Mesendoderm (in vitro differentiated cells): ENCODE results near the gene ALB.

Experiments used
- DNase-seq: peaks from one replicate; pipeline ENCODE4 v3.0.0; 2013
- H2AK5ac ChIP-seq: 2 replicates; pipeline ENCODE4 v1.6.1; 2013; ENCODE audit warnings: low read length, inconsistent platforms
- H2BK120ac ChIP-seq: 2 replicates; pipeline ENCODE4 v1.6.1; 2013; ENCODE audit warnings: low read depth, mild to moderate bottlenecking, low read length, moderate library complexity, mixed read lengths
- H2BK15ac ChIP-seq: replicated peaks from 2 replicates; pipeline ENCODE4 v1.6.1; 2013; ENCODE audit warnings: low read depth, mild to moderate bottlenecking, moderate library complexity
- H2BK5ac ChIP-seq: 2 replicates; pipeline ENCODE4 v1.6.1; 2013; ENCODE audit warnings: low read length, inconsistent platforms
- H3K18ac ChIP-seq: 2 replicates; pipeline ENCODE4 v1.6.1; 2013; ENCODE audit warnings: mild to moderate bottlenecking, low read length, mixed read lengths
- H3K23ac ChIP-seq: one replicate; pipeline ENCODE4 v1.6.1; 2013; ENCODE audit warnings: low read length
- H3K27ac ChIP-seq: 2 replicates; pipeline ENCODE4 v1.5.1; 2013; ENCODE audit warnings: low read depth, mild to moderate bottlenecking, inconsistent platforms, low read length, moderate library complexity
- H3K27me3 ChIP-seq: 2 replicates; pipeline ENCODE4 v1.6.1; 2013; ENCODE audit warnings: low read length, control low read depth, mild to moderate bottlenecking, inconsistent platforms; ENCODE audit not compliant: insufficient read depth, poor library complexity
- H3K36me3 ChIP-seq: 2 replicates; pipeline ENCODE4 v1.6.1; 2013; ENCODE audit warnings: low read length, inconsistent platforms; ENCODE audit not compliant: control insufficient read depth, insufficient read depth
- H3K4ac ChIP-seq: one replicate; pipeline ENCODE4 v1.6.1; 2013; ENCODE audit warnings: low read depth, mild to moderate bottlenecking, low read length, moderate library complexity
- H3K4me1 ChIP-seq: 2 replicates; pipeline ENCODE4 v1.6.1; 2013; ENCODE audit warnings: low read depth, low read length, inconsistent platforms; ENCODE audit not compliant: control insufficient read depth
- H3K4me2 ChIP-seq: 2 replicates; pipeline ENCODE4 v1.6.1; 2013; ENCODE audit warnings: low read length
- H3K4me3 ChIP-seq: 2 replicates; pipeline ENCODE4 v1.5.1; 2013; ENCODE audit warnings: mild to moderate bottlenecking, low read length
- H3K56ac ChIP-seq: one replicate; pipeline ENCODE4 v1.6.1; 2013; ENCODE audit warnings: low read length
- H3K79me1 ChIP-seq: 2 replicates; pipeline ENCODE4 v1.6.1; 2013; ENCODE audit warnings: low read length, inconsistent platforms
- H3K79me2 ChIP-seq: 2 replicates; pipeline ENCODE4 v1.6.1; 2013; ENCODE audit warnings: mild to moderate bottlenecking, low read length; ENCODE audit not compliant: control insufficient read depth, insufficient read depth
- H3K9ac ChIP-seq: 2 replicates; pipeline ENCODE4 v1.6.1; 2013; ENCODE audit warnings: low read length, inconsistent platforms
- H4K5ac ChIP-seq: one replicate; pipeline ENCODE4 v1.6.1; 2013; ENCODE audit warnings: low read length
- H4K8ac ChIP-seq: one replicate; pipeline ENCODE4 v1.6.1; 2013; ENCODE audit warnings: low read depth, mild to moderate bottlenecking, control low read depth, low read length, moderate library complexity
- WGBS: extraction: QIAGEN DNeasy Blood & Tissue Kit; methylation state at CpG from one replicate; pipeline ENCODE4 v1.1.7; 2013; ENCODE audit warnings: low lambda C conversion rate, missing lambda C conversion rate; ENCODE audit not compliant: insufficient coverage; ENCODE audit errors: extremely low coverage; 5-methylcytosine and 5-hydroxymethylcytosine counted together

Gene ALB

GRCh38 chr4:73414936-73415271 lies 10.8 kb downstream of the ALB start:
- Histone ChIP-seq H4K8ac (no peak overlapping the region), H2BK5ac (no peak overlapping the region), H2AK5ac (no peak overlapping the region), H3K4me3 (no peak overlapping the region), H3K18ac (no peak overlapping the region), H3K56ac (no peak overlapping the region), H3K4me1 (no peaks in the 10 kb centered on the region), H3K27me3 (no peaks in the 10 kb centered on the region), H3K36me3 (no peaks in the 10 kb centered on the region), H2BK15ac (no peak overlapping the region), H3K79me2 (no peaks in the 10 kb centered on the region), H3K4ac (no peak overlapping the region), H3K23ac (no peak overlapping the region), H3K9ac (no peak overlapping the region), H3K4me2 (no peak overlapping the region), H3K27ac (no peak overlapping the region), H2BK120ac (no peak overlapping the region), H3K79me1 (no peaks in the 10 kb centered on the region), H4K5ac (no peak overlapping the region)
- DNase-seq = no peak
- no CpG with 5 or more reads among the region's 2 CpGs for whole genome bisulfite sequencing

GRCh38 chr4:73415807-73416238 lies 11.7 kb downstream of the ALB start:
- Histone ChIP-seq H2BK15ac (no peak overlapping the region), H2BK5ac (no peak overlapping the region), H3K4me2 (no peak overlapping the region), H3K27me3 (no peaks in the 10 kb centered on the region), H3K79me1 (no peaks in the 10 kb centered on the region), H3K79me2 (no peaks in the 10 kb centered on the region), H2BK120ac (no peak overlapping the region), H3K9ac (no peak overlapping the region), H4K8ac (no peak overlapping the region), H3K4ac (no peak overlapping the region), H3K36me3 (no peaks in the 10 kb centered on the region), H4K5ac (no peak overlapping the region), H3K23ac (no peak overlapping the region), H3K4me3 (no peak overlapping the region), H3K56ac (no peak overlapping the region), H3K18ac (no peak overlapping the region), H2AK5ac (no peak overlapping the region), H3K4me1 (no peaks in the 10 kb centered on the region), H3K27ac (no peak overlapping the region)
- WGBS = no CpG with 5 or more reads among the region's 2 CpGs
- DNase-seq = no peak

GRCh38 chr4:73416423-73417087 lies 12.5 kb downstream of the ALB start:
- H3K79me1 ChIP-seq = no peaks in the 10 kb centered on the region
- H3K56ac ChIP-seq = no peak overlapping the region
- no peak overlapping the region for H3K23ac ChIP-seq
- no peak overlapping the region for H2BK15ac ChIP-seq
- H3K18ac ChIP-seq = no peak overlapping the region
- no peak for DNase-seq
- H3K27ac ChIP-seq = no peak overlapping the region
- H3K36me3 ChIP-seq = no peaks in the 10 kb centered on the region
- no peaks in the 10 kb centered on the region for H3K4me1 ChIP-seq
- no peak overlapping the region for H3K4me3 ChIP-seq
- no peak overlapping the region for H3K4ac ChIP-seq
- no peak overlapping the region for H2BK5ac ChIP-seq
- no peak overlapping the region for H4K5ac ChIP-seq
- H3K9ac ChIP-seq = no peak overlapping the region
- no peaks in the 10 kb centered on the region for H3K27me3 ChIP-seq
- no peak overlapping the region for H3K4me2 ChIP-seq
- H4K8ac ChIP-seq = no peak overlapping the region
- WGBS = no CpG with 5 or more reads among the region's 2 CpGs
- H2BK120ac ChIP-seq = no peak overlapping the region
- no peak overlapping the region for H2AK5ac ChIP-seq
- H3K79me2 ChIP-seq = no peaks in the 10 kb centered on the region

- no peak overlapping the region for H3K4ac ChIP-seq
Observed at GRCh38 chr4:73417342-73417741, 13.3 kb downstream of the ALB start.

GRCh38 chr4:73417973-73418372 lies 13.9 kb downstream of the ALB start:
- peak; percentile 36 for DNase-seq
- Histone ChIP-seq H3K9ac (no peak overlapping the region), H2BK120ac (no peak overlapping the region), H3K27ac (no peak overlapping the region), H2BK5ac (no peak overlapping the region), H4K5ac (no peak overlapping the region), H3K4me3 (no peak overlapping the region), H3K27me3 (no peaks in the 10 kb centered on the region), H3K23ac (no peak overlapping the region), H3K36me3 (no peaks in the 10 kb centered on the region), H2AK5ac (no peak overlapping the region), H3K4me2 (no peak overlapping the region), H3K56ac (no peak overlapping the region), H2BK15ac (no peak overlapping the region), H4K8ac (no peak overlapping the region), H3K79me2 (no peaks in the 10 kb centered on the region), H3K18ac (no peak overlapping the region), H3K4ac (no peak overlapping the region), H3K4me1 (no peaks in the 10 kb centered on the region), H3K79me1 (no peaks in the 10 kb centered on the region)
- WGBS = no CpG with 5 or more reads among the region's 6 CpGs

More at GRCh38 chr4:73417342-73417741, 13.3 kb downstream of the ALB start:
- H3K4me2 ChIP-seq = no peak overlapping the region
- H4K8ac ChIP-seq = no peak overlapping the region
- H3K4me1 ChIP-seq = no peaks in the 10 kb centered on the region
- H3K27ac ChIP-seq = no peak overlapping the region
- no peak overlapping the region for H3K23ac ChIP-seq
- no CpG with 5 or more reads among the region's 2 CpGs for WGBS
- DNase-seq = no peak
- no peaks in the 10 kb centered on the region for H3K79me1 ChIP-seq
- no peak overlapping the region for H3K4me3 ChIP-seq
- H3K56ac ChIP-seq = no peak overlapping the region
- no peak overlapping the region for H3K18ac ChIP-seq
- no peak overlapping the region for H4K5ac ChIP-seq
- no peak overlapping the region for H2BK15ac ChIP-seq
- H3K27me3 ChIP-seq = no peaks in the 10 kb centered on the region
- H2BK5ac ChIP-seq = no peak overlapping the region
- no peak overlapping the region for H3K9ac ChIP-seq
- no peak overlapping the region for H2AK5ac ChIP-seq
- H2BK120ac ChIP-seq = no peak overlapping the region
- H3K79me2 ChIP-seq = no peaks in the 10 kb centered on the region
- no peaks in the 10 kb centered on the region for H3K36me3 ChIP-seq

- Histone ChIP-seq H3K18ac (no peak overlapping the region), H3K79me1 (no peaks in the 10 kb centered on the region), H3K4ac (no peak overlapping the region), H4K5ac (no peak overlapping the region), H3K27me3 (no peaks in the 10 kb centered on the region), H2BK5ac (no peak overlapping the region), H3K4me2 (no peak overlapping the region), H3K9ac (no peak overlapping the region), H4K8ac (no peak overlapping the region), H3K27ac (no peak overlapping the region), H3K4me3 (no peak overlapping the region), H2AK5ac (no peak overlapping the region), H3K4me1 (no peaks in the 10 kb centered on the region), H2BK15ac (no peak overlapping the region), H3K56ac (no peak overlapping the region), H2BK120ac (no peak overlapping the region), H3K36me3 (no peaks in the 10 kb centered on the region), H3K79me2 (no peaks in the 10 kb centered on the region), H3K23ac (no peak overlapping the region)
- DNase-seq = no peak
- no CpG with 5 or more reads among the region's 1 CpG for WGBS
Observed at GRCh38 chr4:73418677-73419076, 14.6 kb downstream of the ALB start.
